ENCODE measurements around the gene DOCK8. TPM values are rescaled to one million over a fixed set of nuclear protein-coding genes. Genes with fewer than 3 reads are reported as not detected.
A peak's percentile ranks its signal among the peaks of the same experiment; 100 is the strongest.

The DOCK8 gene
- polyA plus RNA-seq, 2 of the 4 experiments (the other 2 are of a cell fraction) = 0.27 to 0.68 TPM

DNA sequence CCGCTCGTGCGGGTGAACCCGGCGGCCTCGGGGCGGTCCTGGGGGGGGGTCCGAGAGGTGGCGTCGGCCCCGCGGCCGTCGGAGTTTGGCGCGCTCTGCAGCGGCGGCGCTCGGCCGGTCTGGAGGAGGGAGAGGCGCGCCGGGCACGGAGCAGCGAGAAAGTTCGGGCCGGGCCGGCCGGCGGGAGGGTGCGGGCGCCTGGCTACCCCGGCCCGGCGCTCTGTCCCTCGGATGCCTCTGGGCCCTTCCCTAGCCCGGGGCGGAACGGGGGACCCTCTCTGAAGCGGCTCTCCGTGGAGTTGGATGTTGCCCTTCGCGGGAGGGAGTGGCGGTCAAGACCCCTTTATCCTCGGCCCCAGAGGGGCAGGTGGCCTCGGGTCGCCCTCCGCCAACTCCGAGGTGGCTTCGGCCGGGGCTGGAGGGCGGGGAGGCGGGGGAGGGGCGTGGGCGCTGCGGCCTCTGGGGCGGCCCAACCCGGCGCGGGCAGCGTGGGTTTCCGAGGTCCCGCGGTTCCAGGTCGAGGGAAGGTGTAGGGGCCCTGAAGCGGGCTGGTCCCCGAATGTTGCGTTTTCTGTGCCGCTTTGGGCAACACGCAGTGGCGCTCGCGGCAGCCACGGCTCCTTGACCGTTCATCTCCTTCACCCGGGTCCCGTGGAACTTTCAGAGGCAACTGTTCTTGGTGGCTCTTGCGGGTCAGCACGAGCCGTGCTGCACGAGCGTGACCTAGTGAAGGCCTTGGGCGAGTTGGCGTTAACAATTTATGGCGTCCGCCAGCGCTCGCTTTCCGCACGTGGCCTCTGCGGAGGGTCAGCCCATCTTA is 290.5 kb downstream of the DOCK8 start:
- ChIA-PET CTCF (interaction anchor here (0.6 to 1.5 kb wide), 14 partner anchors 9 to 321 kb away, joined by 3 to 5 read pairs (median 3); no protein-coding TSS in a partner anchor), POLR2A (interaction anchor here (1.0 to 1.4 kb wide), 5 partner anchors 12 to 118 kb away, joined by 3 to 9 read pairs (median 3); no protein-coding TSS in a partner anchor)
- H3K4me3 ChIP-seq = peak overlapping the region; percentile 73
- H3K4me1 ChIP-seq = peaks cover 16% of the 10 kb centered on the region
- H3K27ac ChIP-seq = peak overlapping the region; percentile 86 to 91
- H3K4me2 ChIP-seq = peak overlapping the region; percentile 91
- no peak for TF ChIP-seq RNF2 (IDR thresholded peaks at IDR 0.05; ENCODE audit: borderline replicate concordance, low read depth)
- TF ChIP-seq, protein P1, sequence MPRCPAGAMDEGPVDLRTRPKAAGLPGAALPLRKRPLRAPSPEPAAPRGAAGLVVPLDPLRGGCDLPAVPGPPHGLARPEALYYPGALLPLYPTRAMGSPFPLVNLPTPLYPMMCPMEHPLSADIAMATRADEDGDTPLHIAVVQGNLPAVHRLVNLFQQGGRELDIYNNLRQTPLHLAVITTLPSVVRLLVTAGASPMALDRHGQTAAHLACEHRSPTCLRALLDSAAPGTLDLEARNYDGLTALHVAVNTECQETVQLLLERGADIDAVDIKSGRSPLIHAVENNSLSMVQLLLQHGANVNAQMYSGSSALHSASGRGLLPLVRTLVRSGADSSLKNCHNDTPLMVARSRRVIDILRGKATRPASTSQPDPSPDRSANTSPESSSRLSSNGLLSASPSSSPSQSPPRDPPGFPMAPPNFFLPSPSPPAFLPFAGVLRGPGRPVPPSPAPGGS (IDR thresholded peaks at IDR 0.05) = 0 out of 3 replicates have a peak, but pooled peaks have one; percentile 5
- TF ChIP-seq, protein P2, sequence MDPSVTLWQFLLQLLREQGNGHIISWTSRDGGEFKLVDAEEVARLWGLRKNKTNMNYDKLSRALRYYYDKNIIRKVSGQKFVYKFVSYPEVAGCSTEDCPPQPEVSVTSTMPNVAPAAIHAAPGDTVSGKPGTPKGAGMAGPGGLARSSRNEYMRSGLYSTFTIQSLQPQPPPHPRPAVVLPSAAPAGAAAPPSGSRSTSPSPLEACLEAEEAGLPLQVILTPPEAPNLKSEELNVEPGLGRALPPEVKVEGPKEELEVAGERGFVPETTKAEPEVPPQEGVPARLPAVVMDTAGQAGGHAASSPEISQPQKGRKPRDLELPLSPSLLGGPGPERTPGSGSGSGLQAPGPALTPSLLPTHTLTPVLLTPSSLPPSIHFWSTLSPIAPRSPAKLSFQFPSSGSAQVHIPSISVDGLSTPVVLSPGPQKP (IDR thresholded peaks at IDR 0.05; ENCODE audit: low read depth, low read length) = no peak
- peak; percentile 6; the same call in 1 of the 3 replicates for TF ChIP-seq SMC3 (IDR thresholded peaks at IDR 0.05)
- no peak for TF ChIP-seq MAFK (IDR thresholded peaks at IDR 0.05; ENCODE audit: partially characterized antibody)
- TF ChIP-seq KDM1A (IDR thresholded peaks at IDR 0.05; ENCODE audit: low read depth) = no peak
- TF ChIP-seq, protein P3, sequence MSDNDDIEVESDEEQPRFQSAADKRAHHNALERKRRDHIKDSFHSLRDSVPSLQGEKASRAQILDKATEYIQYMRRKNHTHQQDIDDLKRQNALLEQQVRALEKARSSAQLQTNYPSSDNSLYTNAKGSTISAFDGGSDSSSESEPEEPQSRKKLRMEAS (IDR thresholded peaks at IDR 0.05) = peak; percentile 84
- peak; percentile 21; the same call in 1 of the 2 replicates for TF ChIP-seq POLR2A (IDR thresholded peaks at IDR 0.05; ENCODE audit: low read length)
- peak; percentile 51; the same call in 1 of the 2 replicates for TF ChIP-seq PHF8 (IDR thresholded peaks at IDR 0.05; ENCODE audit: borderline replicate concordance, low read depth)
- TF ChIP-seq MYC (IDR thresholded peaks at IDR 0.05; ENCODE audit: borderline replicate concordance, low read length) = no peak
- FAIRE-seq = no peak
- peak; percentile 62 to 66 for ATAC-seq
- H3K9me3 ChIP-seq = no peaks in the 10 kb centered on the region
- WGBS (ENCODE audit: missing lambda C conversion rate) = 24% methylated on average over 21 of the region's 92 CpGs
- peak; percentile 26 to 47 for DNase-seq (ENCODE audit: low read depth in 1 of 2, low spot score in 1 of 2)

DNA sequence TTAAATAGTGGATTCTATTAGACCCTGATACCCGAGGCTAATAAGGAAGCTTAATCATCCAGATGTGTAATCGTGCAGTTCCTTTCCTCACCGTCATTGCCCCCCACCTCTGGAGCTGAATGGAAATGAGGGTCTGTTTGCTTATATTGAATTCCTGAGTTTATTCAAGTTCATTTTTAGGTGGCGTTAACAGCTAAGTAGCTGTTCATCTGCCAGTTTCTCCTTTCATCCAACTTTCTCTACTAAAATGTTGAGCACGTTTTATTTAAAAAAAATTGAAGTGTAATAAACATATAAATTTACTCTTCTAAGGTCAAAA is 291.0 kb downstream of the DOCK8 start:
- ATAC-seq (no peak), DNase-seq (ENCODE audit: low read depth in 1 of 2, low spot score in 1 of 2) (no peak), FAIRE-seq (no peak)
- H3K4me3 ChIP-seq = peak overlapping the region; percentile 73
- TF ChIP-seq KDM5A (IDR thresholded peaks at IDR 0.05) = no peak
- 0 out of 3 replicates have a peak, but pooled peaks have one; percentile 1 for TF ChIP-seq SMC3 (IDR thresholded peaks at IDR 0.05)
- TF ChIP-seq ZNF302 (CRISPR knock-in tag; IDR thresholded peaks at IDR 0.05) = no peak
- ChIA-PET CTCF (interaction anchor here (0.6 to 1.5 kb wide), 3 partner anchors 15 to 71 kb away, joined by 3 to 5 read pairs (median 5); no protein-coding TSS in a partner anchor), POLR2A (interaction anchor here (1.4 kb wide), 1 partner anchor 35 kb away, joined by 4 read pairs; no protein-coding TSS in a partner anchor)
- no peaks in the 10 kb centered on the region for H3K9me3 ChIP-seq
- H3K4me1 ChIP-seq = peaks cover 16% of the 10 kb centered on the region
- WGBS (ENCODE audit: missing lambda C conversion rate) = 36% methylated on average over 5 of the region's 5 CpGs
- peak overlapping the region; percentile 86 to 91 for H3K27ac ChIP-seq
- peak overlapping the region; percentile 91 for H3K4me2 ChIP-seq

DNA sequence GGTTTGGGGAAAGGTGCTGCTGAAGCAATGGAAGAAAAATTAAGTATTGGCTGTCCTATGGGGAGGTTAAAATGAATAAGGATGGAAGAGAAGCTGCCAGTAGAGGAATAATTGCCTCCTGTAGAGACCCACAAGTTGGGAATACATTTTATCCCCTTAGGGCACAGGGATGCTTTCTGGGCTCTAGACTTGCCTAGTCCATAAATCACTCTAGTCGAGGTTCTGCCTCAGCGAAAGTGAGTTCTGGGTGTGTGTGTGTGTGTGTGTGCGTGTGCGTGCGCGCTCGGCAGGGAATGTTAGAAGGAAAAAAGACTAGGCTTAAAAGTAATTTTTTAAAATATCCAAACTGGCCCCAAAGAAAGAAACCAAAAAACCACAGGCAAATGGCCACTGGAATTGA is 291.6 kb downstream of the DOCK8 start:
- DNase-seq (ENCODE audit: low read depth in 1 of 2, low spot score in 1 of 2) = no peak
- Histone ChIP-seq H3K9me3 (no peaks in the 10 kb centered on the region), H3K4me2 (peak overlapping the region; percentile 91), H3K27ac (no peak overlapping the region), H3K4me1 (peaks cover 16% of the 10 kb centered on the region), H3K4me3 (no peak overlapping the region; the same call in 2 of the 3 replicates)
- TF ChIP-seq PHF8 (IDR thresholded peaks at IDR 0.05; ENCODE audit: borderline replicate concordance, low read depth) (no peak), HOXB13 (CRISPR knock-in tag; IDR thresholded peaks at IDR 0.05; ENCODE audit: low read depth) (no peak), CEBPB (IDR thresholded peaks at IDR 0.05) (no peak), EHF (CRISPR knock-in tag; IDR thresholded peaks at IDR 0.05) (no peak)
- TF ChIP-seq, protein P4, sequence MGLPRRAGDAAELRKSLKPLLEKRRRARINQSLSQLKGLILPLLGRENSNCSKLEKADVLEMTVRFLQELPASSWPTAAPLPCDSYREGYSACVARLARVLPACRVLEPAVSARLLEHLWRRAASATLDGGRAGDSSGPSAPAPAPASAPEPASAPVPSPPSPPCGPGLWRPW (IDR thresholded peaks at IDR 0.05) = no peak
- TF ChIP-seq, protein P2 (IDR thresholded peaks at IDR 0.05; ENCODE audit: low read depth, low read length) = no peak
- 94% methylated on average over 7 of the region's 7 CpGs for WGBS (ENCODE audit: missing lambda C conversion rate)
- CTCF ChIA-PET = interaction anchor here (0.6 to 1.5 kb wide), 3 partner anchors 15 to 71 kb away, joined by 3 to 5 read pairs (median 5); no protein-coding TSS in a partner anchor
- no peak for ATAC-seq
- FAIRE-seq = no peak
- POLR2A ChIA-PET = interaction anchor here (1.4 kb wide), 1 partner anchor 35 kb away, joined by 4 read pairs; no protein-coding TSS in a partner anchor
